ENCODE results near the gene SLC6A17.

GRCh38 chr1:110250008-110250407 lies 99.7 kb downstream of the SLC6A17 start:
- TF ChIP-seq CTCF (IDR thresholded peaks at IDR 0.05) (no peak), EP300 (IDR thresholded peaks at IDR 0.05) (no peak), POLR2A (IDR thresholded peaks at IDR 0.05; ENCODE audit: low read depth) (no peak)

All from esophagus muscularis mucosa (tissue), 4 donors.